ENCODE data around the gene SLC35F4. TPM values are rescaled to one million over a fixed set of nuclear protein-coding genes. Genes with fewer than 3 reads are reported as not detected.

The SLC35F4 gene
- total RNA-seq, 1 donor from 2014 or later, result not detected

DNA sequence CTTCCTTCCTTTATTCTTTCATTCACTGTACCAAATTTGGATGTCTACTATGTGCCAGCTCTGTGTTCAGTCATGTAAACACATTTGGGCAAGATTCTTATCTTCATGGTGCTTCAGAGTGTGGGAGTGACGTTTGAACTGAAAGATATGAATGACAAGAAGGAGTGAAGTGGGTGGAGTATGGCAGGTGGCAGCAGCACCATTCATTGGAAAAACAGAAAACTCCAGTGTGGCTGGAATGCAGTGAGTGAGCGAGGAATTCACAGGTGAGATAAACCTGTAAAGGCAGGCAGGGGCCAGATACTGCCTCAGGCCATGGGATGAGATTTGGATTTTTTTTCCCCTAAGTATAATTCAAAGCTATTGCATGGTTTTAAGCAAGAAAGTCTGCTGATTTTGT is 231.6 kb downstream of the SLC35F4 start:
- DNase-seq (ENCODE audit: low spot score), result no peak

DNA sequence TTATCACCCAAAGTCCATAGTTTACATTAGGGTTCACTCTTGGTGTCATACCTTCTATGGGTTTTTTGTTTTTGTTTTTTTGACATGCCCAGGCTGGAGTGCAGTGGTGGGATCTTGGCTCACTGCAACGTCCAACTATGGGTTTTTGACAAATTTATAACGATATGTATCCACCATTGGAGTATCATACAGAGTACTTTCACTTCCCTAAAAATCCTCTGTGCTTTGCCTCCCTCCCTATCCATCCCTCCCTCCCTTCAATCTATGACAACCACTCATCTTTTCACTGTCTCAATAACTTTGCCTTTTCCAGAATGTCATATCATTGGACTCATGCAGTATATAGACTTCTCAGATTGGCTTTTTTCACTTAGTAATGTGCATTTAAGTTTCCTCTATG is 233.2 kb downstream of the SLC35F4 start:
- DNase-seq (ENCODE audit: low spot score), result no peak

DNA sequence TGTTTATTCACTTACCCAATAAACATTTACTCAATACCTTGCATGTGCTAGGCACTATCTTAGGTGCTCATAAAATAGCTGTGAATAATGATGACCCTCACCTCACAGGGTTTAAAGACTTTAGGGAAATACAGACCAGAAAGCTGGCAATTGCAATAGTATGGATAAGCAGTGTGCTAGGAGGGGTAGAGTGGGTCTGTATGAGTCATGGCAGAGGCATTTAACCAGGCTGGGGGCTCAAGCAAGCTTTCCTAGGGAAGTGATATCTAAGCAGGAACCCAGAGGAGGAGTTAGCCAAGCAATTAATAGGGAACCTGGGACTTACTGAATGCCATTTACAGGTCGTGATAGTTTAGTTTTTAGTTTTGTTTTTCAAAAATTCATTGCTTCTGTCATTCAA is 248.4 kb downstream of the SLC35F4 start:
- DNase-seq (ENCODE audit: low spot score), result no peak

DNA sequence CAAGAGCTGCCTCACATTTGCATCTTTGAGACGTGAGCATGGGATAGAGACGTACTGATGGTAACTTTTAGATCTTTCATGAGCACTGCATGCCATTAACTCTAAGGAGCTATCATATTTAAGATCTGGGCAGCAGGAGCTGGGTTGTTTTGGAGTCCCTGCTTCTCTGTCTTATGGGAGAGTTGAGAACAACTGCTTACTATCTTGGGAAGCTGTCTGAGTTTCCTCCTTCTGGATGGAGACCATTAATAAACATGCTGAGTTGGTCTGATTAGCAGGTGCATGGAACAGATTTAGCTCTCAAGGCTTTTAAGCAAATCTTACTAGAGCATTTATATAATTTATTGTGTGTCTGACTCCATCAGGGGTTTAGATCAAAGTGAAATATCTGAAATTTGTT is 252.9 kb downstream of the SLC35F4 start:
- no peak for DNase-seq (ENCODE audit: low spot score)

DNA sequence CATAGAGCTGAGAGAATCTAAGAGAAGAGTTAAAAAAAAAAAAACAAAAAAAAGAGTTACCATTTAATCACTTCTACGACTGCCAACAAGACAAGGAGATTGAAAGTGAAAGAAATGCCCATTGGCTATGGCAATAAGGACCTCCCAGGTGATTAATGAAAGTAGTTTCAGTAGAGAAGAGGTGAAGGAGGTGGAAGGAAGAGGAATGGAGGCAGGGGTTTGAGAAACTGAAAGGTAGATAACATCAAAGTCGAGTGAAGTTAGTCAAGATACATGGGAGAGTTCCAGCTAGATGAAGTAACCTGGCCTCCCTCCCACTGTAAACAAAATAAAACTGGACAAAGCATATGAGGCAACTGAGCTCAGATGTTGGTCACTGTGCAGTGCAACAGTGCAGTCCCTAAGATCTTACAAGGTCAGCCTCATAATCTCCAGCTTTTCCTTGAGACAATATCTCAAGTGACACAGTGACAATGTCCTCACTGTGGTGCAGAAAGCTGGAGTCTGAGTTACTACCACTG is 254.3 kb downstream of the SLC35F4 start:
- no peak for DNase-seq (ENCODE audit: low spot score)

DNA sequence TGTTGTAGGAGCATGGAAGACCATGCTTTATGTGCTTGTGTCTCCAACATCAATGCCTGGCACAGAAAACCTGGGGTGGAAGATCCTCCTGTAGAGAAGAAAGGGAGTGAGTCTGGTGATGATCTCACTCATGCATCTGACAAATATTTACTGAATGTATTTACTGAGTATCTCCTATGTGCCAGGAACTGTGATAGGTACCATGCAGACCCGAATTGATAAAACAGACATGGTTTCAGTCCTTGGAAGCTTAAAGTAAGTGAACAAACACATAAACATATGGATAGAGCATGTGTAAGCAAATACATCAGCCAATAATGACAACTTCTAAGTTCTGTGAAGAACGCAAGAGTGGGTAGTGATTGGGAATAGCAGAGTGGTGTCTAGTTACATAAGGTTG is 255.3 kb downstream of the SLC35F4 start:
- no peak for DNase-seq (ENCODE audit: low spot score)

DNA sequence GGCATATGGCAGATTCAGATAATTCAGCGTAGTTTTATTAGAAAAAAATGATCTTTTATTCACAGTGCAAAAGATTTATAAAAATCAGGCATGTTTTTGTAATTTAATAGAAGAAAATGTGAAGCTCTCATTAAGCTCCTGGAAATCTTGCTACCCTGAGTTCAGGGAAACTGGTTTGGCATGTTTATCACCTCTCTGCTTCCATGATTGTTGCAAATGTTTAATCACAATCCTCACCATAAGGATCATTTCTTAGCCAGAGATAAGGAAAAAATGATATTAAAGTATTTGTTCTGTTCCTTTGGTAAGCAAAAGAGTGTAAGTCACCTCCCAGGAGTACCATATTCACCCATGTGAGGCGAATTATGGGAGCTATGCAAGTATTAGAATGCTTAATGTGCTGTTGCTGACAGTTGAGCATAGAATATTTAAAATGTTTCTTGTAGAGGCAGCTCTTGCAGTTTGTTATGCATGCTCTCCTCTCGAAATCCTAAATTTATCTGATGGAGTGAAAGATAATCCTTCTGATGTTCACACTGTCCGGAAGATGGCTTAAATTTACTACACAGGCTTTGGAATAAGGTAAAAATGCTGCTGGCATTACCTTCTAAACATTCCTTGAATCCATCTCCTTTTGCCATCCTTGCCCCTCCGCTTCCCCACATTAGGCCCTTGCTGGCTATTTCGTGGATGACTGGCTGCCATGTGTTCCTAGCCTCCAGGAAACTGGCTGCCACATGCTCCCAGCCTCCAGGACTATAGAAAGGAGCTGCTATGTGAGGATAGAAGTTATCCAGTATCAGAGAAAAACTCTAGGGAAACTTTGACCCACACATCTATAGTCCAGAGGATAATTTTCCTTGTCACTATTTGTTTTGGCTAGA is 256.5 kb downstream of the SLC35F4 start:
- DNase-seq (ENCODE audit: low spot score), result no peak

DNA sequence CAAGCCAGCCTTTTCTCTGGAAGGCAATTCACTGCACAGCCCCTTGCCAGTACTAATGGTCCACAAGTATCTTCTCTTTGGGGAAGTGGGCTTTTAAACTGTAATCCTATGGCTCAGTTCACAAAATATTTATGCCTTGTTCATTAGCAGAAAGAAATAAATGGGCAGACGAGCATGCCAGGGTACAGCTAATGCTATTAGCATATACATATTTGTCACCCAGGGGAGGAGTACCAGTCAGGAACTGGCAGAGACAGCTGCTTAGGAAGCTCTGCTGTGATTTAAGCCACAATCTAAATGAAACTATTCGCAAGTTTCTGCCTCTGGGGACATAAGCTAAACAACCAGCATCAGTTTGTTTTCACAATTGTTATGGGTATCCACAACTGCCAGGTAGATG is 258.8 kb downstream of the SLC35F4 start:
- DNase-seq (ENCODE audit: low spot score), result no peak

DNA sequence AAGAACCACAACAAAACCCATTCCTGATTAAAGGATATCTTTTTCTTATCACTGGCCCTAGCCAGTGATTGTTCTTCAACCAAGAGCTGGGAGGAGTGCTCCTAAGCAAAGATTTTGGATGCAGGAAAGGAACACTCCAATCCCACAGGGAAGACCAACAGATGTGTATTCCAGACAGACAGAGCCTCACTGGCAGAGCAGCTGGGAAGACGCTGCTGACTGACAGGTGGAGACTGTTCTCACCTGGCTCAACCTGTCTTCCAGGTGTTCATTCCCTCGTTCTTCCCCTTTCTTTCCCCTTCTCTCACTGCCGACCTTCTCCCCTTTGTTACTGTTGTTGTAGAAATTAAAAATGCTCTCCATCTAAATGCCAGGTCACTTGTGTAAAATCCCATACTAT is 282.5 kb downstream of the SLC35F4 start:
- no peak for DNase-seq (ENCODE audit: low spot score)

DNA sequence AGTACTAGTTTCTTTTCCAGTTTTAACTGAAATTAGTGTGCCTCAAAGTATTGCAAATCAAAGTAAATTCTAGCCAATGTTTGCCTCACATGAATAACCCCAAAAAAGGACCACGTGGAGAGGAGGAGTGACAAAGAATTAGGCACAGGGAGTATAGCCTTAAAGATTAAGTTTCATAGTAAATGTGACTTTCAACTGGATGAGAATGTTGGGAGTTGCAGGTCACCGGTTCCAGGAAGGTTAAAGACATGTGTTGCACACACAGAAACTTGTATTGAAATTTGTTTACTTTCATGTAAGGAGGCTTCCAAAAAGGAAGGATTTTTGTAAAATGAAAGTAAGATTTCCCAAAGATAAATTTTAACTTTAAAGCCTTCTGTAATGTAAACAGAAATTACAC is 283.1 kb downstream of the SLC35F4 start:
- DNase-seq (ENCODE audit: low spot score), result no peak

DNA sequence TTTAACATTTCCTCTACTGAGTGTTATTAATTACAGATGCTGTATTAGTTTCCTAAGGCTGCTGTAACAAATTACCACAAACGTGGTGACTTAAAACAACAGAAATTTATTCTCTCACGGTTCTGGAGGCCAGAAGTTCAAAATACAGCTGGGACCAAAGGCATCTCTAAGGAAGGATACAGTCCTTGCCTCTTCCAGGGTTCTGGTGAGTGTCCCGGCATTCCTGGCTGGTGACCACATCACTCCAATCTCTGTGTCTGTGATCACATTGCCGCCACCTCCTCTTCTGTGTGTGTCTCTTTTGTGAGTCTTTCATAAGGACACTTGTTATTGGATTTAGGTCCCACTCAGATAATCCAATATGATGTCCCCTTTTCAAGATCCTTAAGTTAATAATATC is 287.1 kb downstream of the SLC35F4 start:
- DNase-seq (ENCODE audit: low spot score), result no peak

DNA sequence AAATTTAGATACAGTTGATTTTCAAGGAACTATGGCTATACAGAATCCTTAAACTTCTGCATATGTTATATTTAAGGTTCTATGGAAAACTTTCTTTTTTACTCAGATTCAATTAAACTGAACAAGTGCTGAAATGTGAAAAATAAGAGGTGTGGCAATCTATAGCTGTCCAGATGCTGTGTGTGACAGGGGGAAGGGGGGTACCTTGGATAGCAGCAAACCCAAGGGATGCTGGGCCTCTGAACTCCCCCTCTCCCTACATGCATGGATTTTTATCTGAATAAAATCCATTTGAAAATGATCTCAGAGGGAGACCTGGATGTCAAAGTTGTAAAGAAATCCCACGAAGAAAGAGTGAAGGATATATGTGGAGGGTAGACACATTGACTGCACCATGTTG is 289.4 kb downstream of the SLC35F4 start:
- DNase-seq (ENCODE audit: low spot score), result no peak

DNA sequence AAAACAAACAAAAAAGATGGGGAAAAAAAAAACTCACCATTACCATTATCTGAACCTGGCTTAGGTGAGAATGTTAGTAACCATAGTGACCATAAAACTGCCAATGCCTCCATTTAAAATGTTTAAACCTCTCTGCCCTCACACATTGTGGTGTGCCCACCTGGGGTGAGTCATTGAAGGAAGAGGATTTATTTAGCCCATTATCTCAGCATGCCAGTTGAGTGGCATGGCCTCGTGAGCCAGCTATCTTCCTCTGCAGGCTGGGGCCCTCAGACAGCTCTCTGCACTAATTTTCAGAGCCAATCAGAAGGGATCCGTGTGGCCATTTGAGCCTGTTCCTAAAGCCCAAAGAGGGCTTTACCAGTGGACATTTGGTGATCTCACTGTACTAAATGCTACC is 290.4 kb downstream of the SLC35F4 start:
- DNase-seq (ENCODE audit: low spot score), result no peak

DNA sequence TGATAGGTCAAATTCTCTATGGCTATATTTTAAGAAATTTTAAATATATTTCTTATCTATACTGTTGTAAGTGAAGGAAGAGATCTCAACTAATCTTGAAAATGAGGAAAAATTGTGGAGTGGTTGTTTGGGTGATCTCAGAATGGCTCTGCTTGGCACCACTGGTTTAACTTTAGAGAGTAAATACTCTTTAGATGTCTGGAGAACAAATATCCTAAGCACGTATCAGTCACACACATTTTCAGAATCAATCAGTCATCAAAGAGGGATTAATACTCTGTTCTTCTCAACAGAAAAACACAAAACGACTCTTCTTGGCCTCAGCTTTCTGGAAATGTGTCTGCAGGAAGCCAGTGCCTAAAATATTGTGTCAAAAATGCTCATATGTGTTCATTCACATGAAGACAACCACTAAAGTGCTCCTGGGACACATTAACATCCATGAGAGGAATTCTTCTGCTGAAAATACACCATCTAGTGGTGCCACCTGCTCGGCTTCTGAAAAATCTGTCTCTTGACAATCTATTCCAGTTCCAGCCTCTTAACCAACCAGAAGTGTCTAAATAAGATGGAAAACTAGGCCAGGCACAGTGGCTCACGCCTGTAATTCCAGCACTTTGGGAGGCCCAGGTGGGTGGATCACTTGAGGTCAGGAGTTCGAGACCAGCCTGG is 291.1 kb downstream of the SLC35F4 start:
- DNase-seq (ENCODE audit: low spot score), result no peak

DNA sequence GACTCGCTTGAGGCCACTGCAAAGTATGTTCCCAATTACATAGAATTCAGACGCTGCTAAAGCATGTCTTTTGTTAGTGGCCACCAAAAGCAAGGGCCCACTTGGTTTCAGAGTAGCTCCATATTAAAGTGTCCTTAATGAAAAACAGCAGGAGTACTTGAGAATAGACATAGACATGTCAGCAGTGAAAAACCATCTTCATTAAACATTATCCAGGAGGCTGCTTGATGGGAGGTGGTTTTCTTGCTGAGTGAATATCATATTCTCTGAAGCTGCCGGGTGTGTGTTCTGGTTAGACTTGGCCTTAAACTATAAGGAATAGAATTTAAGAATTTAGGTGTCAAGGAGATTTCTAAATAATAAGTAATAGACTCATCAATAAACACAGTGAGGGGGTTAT is 292.7 kb downstream of the SLC35F4 start:
- no peak for DNase-seq (ENCODE audit: low spot score)

DNA sequence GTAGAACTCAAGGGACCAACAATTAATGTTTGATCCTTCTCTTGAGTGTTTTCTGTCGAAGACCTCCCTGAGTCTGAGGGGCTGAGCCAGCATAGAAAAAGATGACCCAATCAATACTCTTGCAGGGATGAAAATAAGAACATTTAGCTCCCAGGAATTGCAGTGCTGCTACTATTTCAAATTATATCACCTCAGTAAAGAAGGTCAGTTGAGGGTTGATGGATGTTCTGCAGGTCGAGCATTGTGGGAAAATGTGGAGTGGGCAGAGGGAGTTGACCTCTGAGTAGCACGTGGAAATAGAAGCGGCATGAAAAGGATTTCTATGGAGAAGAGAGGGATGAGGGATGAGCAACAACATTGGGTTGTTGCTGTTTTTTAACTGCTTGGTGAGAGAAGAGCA is 297.3 kb downstream of the SLC35F4 start:
- no peak for DNase-seq (ENCODE audit: low spot score)

DNA sequence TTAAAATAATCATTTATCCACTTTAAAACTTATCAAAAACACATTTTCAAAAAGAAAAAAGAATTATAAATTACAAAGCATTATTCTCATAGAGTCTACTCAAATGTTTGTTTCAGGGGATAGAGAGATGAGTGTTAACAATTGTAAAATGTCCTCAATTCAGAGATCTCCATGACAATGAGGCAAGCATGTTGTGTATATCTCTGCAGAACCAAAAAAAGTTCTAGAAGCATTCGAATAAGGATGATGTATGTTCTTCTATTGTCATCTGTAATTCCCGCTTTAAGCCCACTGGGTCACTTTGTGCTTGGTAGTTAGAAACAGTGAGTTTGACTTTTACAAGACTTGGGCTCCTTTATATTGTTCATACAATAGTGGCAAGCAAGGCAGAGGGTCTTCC is 298.7 kb downstream of the SLC35F4 start:
- DNase-seq (ENCODE audit: low spot score), result no peak

DNA sequence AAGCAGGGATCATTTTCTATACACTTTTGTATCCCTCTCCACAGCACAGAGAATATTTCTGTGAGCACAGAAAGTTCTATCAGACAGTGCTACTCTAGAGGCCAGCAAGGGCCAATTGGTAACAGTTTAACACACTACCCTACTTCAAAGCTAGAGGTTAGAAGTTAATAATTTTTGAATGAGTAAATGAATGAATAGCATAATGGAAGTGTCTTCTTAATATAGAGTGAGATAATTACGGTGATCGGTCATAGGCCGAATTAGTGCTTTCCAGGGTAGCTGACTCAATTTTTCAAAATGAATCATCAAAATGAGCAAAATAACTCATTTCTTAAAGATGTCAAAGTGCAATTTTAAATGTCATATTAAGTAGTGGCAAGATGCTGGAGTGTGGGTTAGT is 305.2 kb downstream of the SLC35F4 start:
- no peak for DNase-seq (ENCODE audit: low spot score)

DNA sequence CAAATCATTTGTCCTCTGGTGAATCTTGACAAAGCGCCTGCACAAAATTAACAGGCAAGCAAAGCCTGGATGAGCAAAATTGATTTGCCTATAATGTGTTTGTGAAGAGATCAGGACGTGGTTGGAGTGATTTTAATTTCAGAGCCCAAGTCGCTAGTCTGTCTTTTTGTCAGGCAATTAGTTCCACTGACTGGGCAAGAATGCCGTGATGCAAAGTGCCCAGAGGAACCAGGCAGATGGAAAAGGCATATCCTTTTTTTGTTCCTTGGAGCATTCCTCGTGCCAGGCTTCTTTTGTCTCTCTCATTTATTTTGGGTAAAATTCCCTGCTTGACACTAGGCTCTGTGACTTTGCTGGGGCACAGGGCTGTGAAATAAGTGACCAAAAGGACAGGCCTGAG is 306.3 kb downstream of the SLC35F4 start:
- DNase-seq (ENCODE audit: low spot score), result no peak

DNA sequence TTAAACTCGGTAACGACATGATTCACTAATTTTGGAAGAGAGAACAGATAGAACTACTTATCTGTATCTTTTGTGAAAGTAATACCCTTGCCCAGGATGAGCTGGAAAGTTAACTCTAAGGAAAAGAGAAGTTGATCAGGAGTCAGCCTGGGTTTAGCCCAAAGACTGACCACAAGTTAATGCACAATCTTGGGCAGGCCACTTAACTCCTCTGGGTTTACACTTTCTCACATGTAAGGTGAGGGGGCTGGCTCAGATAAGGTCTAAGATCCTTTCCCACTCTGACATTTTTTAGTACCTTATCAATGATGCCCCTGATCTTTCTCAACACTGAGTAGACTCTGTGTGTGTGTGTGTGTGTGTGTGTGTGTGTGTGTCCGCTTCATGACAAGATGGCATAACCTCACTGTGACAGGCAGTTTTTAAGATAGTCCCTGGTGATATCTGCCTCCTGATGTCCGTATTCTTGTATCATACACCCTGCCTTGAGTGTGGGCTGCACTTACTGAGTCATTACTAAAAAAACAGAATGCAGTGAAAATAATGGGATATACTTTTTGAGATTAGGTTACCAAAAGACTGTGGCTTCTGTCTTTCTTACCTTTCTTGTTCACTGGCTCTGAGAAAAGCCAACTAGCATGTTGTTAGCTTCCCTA is 316.0 kb downstream of the SLC35F4 start:
- DNase-seq (ENCODE audit: low spot score), result no peak

DNA sequence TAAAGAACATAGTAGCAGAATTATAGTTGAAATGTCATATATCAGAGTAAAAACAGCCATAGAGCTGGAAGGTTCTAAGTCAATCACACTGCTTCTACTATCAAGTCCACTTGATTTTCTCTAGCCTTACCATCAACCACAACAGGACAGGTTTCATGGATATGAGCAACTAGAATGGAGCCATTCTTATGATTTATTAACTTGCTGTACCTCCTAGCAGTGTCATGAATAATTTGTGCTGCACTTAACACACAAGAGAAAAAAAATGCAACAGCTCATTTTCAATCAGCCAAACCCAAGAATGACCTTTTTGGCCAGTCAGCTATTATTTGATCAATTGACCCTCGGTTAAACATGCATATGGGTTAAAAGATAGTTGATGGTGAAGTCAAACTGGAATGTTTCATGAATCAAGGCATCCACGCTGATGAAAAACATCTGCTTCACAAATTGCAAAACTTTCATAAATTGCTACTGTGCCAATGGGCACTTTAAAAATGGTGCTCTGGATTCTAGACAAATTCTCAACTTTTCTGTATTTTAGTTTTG is 316.8 kb downstream of the SLC35F4 start:
- no peak for DNase-seq (ENCODE audit: low spot score)

DNA sequence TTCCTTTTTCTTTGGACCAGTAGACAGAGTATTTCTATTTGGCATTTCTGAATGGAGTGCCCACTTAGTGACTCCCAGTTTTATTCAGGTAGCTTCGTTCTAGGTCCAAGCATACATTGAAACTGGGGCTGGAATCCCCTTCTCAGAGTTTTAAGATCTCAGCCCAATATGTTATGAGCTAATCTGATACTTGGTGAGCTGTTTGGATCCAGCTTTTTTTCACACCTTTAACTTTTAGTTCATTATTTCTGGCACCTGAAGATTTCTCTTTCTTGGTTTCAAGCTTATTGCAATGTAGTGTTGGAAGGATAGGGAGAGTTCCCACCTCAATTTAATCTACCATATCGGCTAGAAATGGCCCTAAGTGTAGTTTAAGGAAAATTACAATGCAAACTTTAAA is 318.8 kb downstream of the SLC35F4 start:
- DNase-seq (ENCODE audit: low spot score), result no peak
